ENCODE results near the gene CSAG2. TPM values are rescaled to one million over a fixed set of nuclear protein-coding genes. Genes with fewer than 3 reads are reported as not detected.
"Not testable (repeated sequence)": the region's sequence is repeated elsewhere in the genome, so short reads cannot be mapped to it uniquely, and the experiment has no call there.

The CSAG2 gene
- total and polyA plus RNA-seq, 2 donors from 2014 or later, result not detected

- TF ChIP-seq CTCF (IDR thresholded peaks at IDR 0.05; ENCODE audit: borderline replicate concordance, extremely low read depth, insufficient read depth), result no peak
- intact Hi-C loops (cut with DNase I), result no loop called here
- Histone ChIP-seq H3K4me1 (ENCODE audit: control insufficient read depth in 2 of 3, insufficient read depth in 2 of 3, low read depth in 1 of 3, low read length in 3 of 3) (no peaks in the 10 kb centered on the region), H3K36me3 (ENCODE audit: control insufficient read depth in 2 of 3, insufficient read depth in 3 of 3, low read length in 3 of 3) (no peaks in the 10 kb centered on the region), H3K9me3 (ENCODE audit: control insufficient read depth in 2 of 3, insufficient read depth in 1 of 3, low read length in 3 of 3) (no peaks in the 10 kb centered on the region), H3K27me3 (ENCODE audit: control insufficient read depth, insufficient read depth, low read length) (no peaks in the 10 kb centered on the region), H3K27ac (ENCODE audit: low read depth in 2 of 2, low read length in 2 of 2) (no peak overlapping the region), H3K9ac (ENCODE audit: low read length in 3 of 3) (no peak overlapping the region), H3K4me3 (ENCODE audit: low read length in 3 of 3) (no peak overlapping the region)
- FAIRE-seq (no peak), DNase-seq (peak in 1 of 5 donors; percentile 40)
Observed at GRCh38 chrX:152735860-152736511, 26.9 kb upstream of the CSAG2 start.

- Histone ChIP-seq H3K9ac (ENCODE audit: low read length in 3 of 3) (no peak overlapping the region), H3K36me3 (ENCODE audit: control insufficient read depth in 2 of 3, insufficient read depth in 3 of 3, low read length in 3 of 3) (no peaks in the 10 kb centered on the region), H3K4me1 (ENCODE audit: control insufficient read depth in 2 of 3, insufficient read depth in 2 of 3, low read depth in 1 of 3, low read length in 3 of 3) (no peaks in the 10 kb centered on the region), H3K9me3 (ENCODE audit: control insufficient read depth in 2 of 3, insufficient read depth in 1 of 3, low read length in 3 of 3) (no peaks in the 10 kb centered on the region), H3K27me3 (ENCODE audit: control insufficient read depth, insufficient read depth, low read length) (no peaks in the 10 kb centered on the region), H3K4me3 (ENCODE audit: low read length in 3 of 3) (no peak overlapping the region), H3K27ac (ENCODE audit: low read depth in 2 of 2, low read length in 2 of 2) (no peak overlapping the region)
- intact Hi-C loops (cut with DNase I), result no loop called here
- peak in 1 of 5 donors; percentile 18 for DNase-seq
- no peak for FAIRE-seq
- TF ChIP-seq CTCF (IDR thresholded peaks at IDR 0.05; ENCODE audit: borderline replicate concordance, extremely low read depth, insufficient read depth), result no peak
Observed at GRCh38 chrX:152735101-152735500, 26.0 kb upstream of the CSAG2 start.

- H3K4me3 ChIP-seq (ENCODE audit: low read length in 3 of 3); FAIRE-seq; H3K9ac ChIP-seq (ENCODE audit: low read length in 3 of 3); H3K27ac ChIP-seq (ENCODE audit: low read depth in 2 of 2, low read length in 2 of 2); H3K9me3 ChIP-seq (ENCODE audit: control insufficient read depth in 2 of 3, insufficient read depth in 1 of 3, low read length in 3 of 3); H3K36me3 ChIP-seq (ENCODE audit: control insufficient read depth in 2 of 3, insufficient read depth in 3 of 3, low read length in 3 of 3); intact Hi-C loops (cut with DNase I); H3K4me1 ChIP-seq (ENCODE audit: control insufficient read depth in 2 of 3, insufficient read depth in 2 of 3, low read depth in 1 of 3, low read length in 3 of 3); H3K27me3 ChIP-seq (ENCODE audit: control insufficient read depth, insufficient read depth, low read length): not testable (repeated sequence)
- DNase-seq, result peak in 1 of 5 donors; percentile 29
Observed at GRCh38 chrX:152734143-152734858, 25.2 kb upstream of the CSAG2 start.

GRCh38 chrX:152733261-152733975, 24.3 kb upstream of the CSAG2 start, which contains the start of the genes CSAG1 and MAGEA12:
Gene CSAG1 (minus strand): TSS chrX:152733721. CDS start chrX:152732460, 1,261 bp downstream.
Gene MAGEA12 (plus strand): TSS chrX:152733757. CDS start chrX:152736162, 2,405 bp downstream.
- DNase-seq (peak in 1 of 5 donors; percentile 49), FAIRE-seq (no peak)
- Histone ChIP-seq H3K4me1 (ENCODE audit: control insufficient read depth in 2 of 3, insufficient read depth in 2 of 3, low read depth in 1 of 3, low read length in 3 of 3) (no peaks in the 10 kb centered on the region), H3K36me3 (ENCODE audit: control insufficient read depth in 2 of 3, insufficient read depth in 3 of 3, low read length in 3 of 3) (no peaks in the 10 kb centered on the region), H3K27ac (ENCODE audit: low read depth in 2 of 2, low read length in 2 of 2) (no peak within 1 kb of the TSS), H3K4me3 (ENCODE audit: low read length in 3 of 3) (no peak within 1 kb of the TSS), H3K9me3 (ENCODE audit: control insufficient read depth in 2 of 3, insufficient read depth in 1 of 3, low read length in 3 of 3) (no peaks in the 10 kb centered on the region), H3K9ac (ENCODE audit: low read length in 3 of 3) (no peak within 1 kb of the TSS), H3K27me3 (ENCODE audit: control insufficient read depth, insufficient read depth, low read length) (no peaks in the 10 kb centered on the region)
- intact Hi-C loops (cut with DNase I), result no loop called here
- TF ChIP-seq CTCF (IDR thresholded peaks at IDR 0.05; ENCODE audit: borderline replicate concordance, extremely low read depth, insufficient read depth), result no peak
